Stomach smooth muscle (tissue), 2 donors: ENCODE results near the gene DEPP1.

Experiments used
- H3K27ac ChIP-seq: one replicate; pipeline ENCODE4 v1.7.0; 2013; ENCODE audit warnings: mild to moderate bottlenecking, low read length, inconsistent platforms
- H3K27me3 ChIP-seq, 2 donors: one replicate each; pipeline ENCODE4 v1.7.0; 2013; ENCODE audit warnings: low read length in 2 of 2; ENCODE audit not compliant: insufficient read depth in 2 of 2, control insufficient read depth in 1 of 2
- H3K36me3 ChIP-seq, 2 donors: one replicate each; pipeline ENCODE4 v1.7.0; 2013; ENCODE audit warnings: low read length in 2 of 2; ENCODE audit not compliant: control insufficient read depth in 2 of 2, insufficient read depth in 2 of 2
- H3K4me1 ChIP-seq: one replicate; pipeline ENCODE4 v1.7.0; 2013; ENCODE audit warnings: low read length; ENCODE audit not compliant: control insufficient read depth, insufficient read depth
- H3K4me3 ChIP-seq, 2 donors: one replicate each; pipeline ENCODE4 v1.7.0; 2013; ENCODE audit warnings: low read length in 2 of 2
- H3K9ac ChIP-seq, 2 donors: one replicate each; pipeline ENCODE4 v1.7.0; 2013; ENCODE audit warnings: low read length in 2 of 2, mild to moderate bottlenecking in 1 of 2
- H3K9me3 ChIP-seq, 2 donors: one replicate each; pipeline ENCODE4 v1.7.0; 2013; ENCODE audit warnings: low read length in 2 of 2; ENCODE audit not compliant: control insufficient read depth in 2 of 2
- donor health status: healthy.
- donor health status: Pancreatic carcinoma.

The DEPP1 gene

GRCh38 chr10:44977287-44978212 lies 1.1 kb downstream of the DEPP1 start:
- Histone ChIP-seq H3K9me3 (no peaks in the 10 kb centered on the region), H3K4me1 (peaks cover 88% of the 10 kb centered on the region), H3K27me3 (no peaks in the 10 kb centered on the region), H3K36me3 (peaks cover 4 to 5% of the 10 kb centered on the region in 2 donors), H3K9ac (peak overlapping the region; percentile 70 to 78), H3K27ac (peak overlapping the region; percentile 85), H3K4me3 (peak overlapping the region; percentile 67 to 86)

DNA sequence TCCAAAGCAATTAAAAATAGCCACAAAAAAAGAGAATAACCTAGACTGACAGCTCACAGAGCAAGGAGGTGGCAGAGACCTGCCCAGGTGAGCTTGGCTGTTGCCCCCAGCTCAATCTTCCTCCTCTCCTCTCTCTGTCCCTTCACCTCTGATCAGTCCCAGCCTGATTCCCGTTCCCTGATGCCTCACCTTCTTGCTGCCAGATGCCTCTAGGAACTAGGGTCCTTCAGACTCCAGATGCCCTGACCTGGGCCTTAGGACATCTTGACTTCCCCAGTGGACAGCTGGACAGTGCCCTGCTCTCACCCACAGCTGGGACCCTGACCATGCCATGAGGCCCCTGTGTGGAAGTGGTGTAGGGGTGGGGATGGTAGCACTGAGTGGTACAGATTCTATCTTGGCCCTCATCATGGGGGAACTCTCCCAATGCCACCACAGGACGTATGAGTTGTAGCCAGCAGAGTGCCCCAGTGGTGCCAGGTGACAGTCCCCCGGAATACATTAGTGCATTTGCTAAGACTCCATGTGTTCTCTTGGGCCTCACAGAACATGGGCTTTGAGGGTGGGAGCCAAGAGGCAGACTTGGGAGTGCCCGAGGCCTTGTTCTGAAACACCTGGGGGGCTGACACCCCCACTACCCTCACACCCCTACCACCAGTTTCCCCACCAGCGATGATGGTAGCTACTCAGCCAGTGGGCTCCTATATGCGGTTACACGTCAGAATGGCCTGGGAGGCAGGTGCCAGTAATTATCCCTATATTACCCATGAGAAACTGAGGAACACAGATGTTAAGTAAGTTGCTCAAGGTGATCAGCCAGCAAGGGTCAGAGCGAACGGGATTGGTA lies 2.0 kb downstream of the DEPP1 start:
- peaks cover 79% of the 10 kb centered on the region for H3K4me1 ChIP-seq

DNA sequence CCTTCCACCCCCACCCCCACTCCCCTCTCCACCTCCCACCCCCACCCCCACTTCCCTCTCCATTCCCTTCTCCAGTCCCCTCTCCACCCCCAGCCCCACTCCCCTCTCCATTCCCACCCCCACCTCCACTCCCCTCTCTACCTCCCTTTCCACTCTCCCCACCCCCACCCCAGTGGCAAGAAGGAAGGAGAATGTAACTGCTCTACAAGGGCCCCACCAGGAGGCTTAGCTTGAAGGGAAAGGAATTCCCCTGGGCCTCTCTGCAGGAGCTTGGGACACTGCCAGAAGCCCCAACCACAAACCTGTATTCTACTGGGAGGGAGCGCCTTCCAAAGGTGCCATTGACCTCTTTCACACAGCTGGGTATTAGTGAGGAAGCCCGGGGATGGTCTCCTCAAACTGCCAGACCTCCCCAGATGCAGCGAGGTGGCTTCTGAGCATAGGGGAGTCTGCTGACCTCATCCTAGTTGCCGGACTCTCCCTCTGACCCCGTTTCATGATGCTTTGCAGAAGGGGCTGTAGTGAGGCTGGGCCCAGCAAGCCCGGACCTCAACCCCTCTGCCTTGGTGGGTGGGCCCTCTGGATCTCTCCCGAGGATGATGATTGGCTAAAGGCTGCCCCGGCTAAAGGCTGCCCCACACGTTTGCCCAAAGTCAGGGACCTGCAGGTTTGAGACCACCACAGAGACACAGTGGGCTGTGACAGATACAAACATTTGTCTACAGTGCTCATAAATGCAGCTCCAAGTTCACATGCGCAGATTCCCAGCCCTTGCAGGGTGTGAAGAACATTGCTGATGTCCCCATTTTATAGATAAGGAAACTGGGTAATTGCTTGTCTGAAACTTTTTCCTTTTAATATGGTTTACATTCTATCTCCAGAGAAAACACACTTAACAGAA lies 2.9 kb downstream of the DEPP1 start:
- peak overlapping the region; percentile 41 to 86 for H3K4me3 ChIP-seq
- H3K4me1 ChIP-seq, result peaks cover 70% of the 10 kb centered on the region
- peak overlapping the region in 1 of 2 donors; percentile 30 for H3K9ac ChIP-seq

More for the DNA sequence above, 2.0 kb downstream of the DEPP1 start:
- peaks cover 7 to 8% of the 10 kb centered on the region in 2 donors for H3K36me3 ChIP-seq
- H3K27me3 ChIP-seq, result no peaks in the 10 kb centered on the region
- H3K9me3 ChIP-seq, result no peaks in the 10 kb centered on the region
- H3K4me3 ChIP-seq, result peak overlapping the region; percentile 17 to 86
- H3K9ac ChIP-seq, result peak overlapping the region; percentile 23 to 42
- H3K27ac ChIP-seq, result peak overlapping the region; percentile 85

GRCh38 chr10:44974628-44975430 lies 3.8 kb downstream of the DEPP1 start:
- Histone ChIP-seq H3K9ac (peak overlapping the region; percentile 68 to 81), H3K9me3 (no peaks in the 10 kb centered on the region), H3K36me3 (peaks cover 12 to 20% of the 10 kb centered on the region in 2 donors), H3K27ac (peak overlapping the region; percentile 90), H3K27me3 (no peaks in the 10 kb centered on the region), H3K4me3 (peak overlapping the region; percentile 73 to 79), H3K4me1 (peaks cover 61% of the 10 kb centered on the region)

More for the DNA sequence above, 2.9 kb downstream of the DEPP1 start:
- Histone ChIP-seq H3K27me3 (no peaks in the 10 kb centered on the region), H3K36me3 (peaks cover 10 to 15% of the 10 kb centered on the region in 2 donors), H3K9me3 (no peaks in the 10 kb centered on the region), H3K27ac (peak overlapping the region; percentile 58)

- H3K4me1 ChIP-seq, result peaks cover 55% of the 10 kb centered on the region
- peak overlapping the region; percentile 73 to 79 for H3K4me3 ChIP-seq
- H3K9me3 ChIP-seq, result no peaks in the 10 kb centered on the region
- H3K27ac ChIP-seq, result peak overlapping the region; percentile 90
- H3K9ac ChIP-seq, result peak overlapping the region; percentile 68 to 81
- H3K27me3 ChIP-seq, result no peaks in the 10 kb centered on the region
- peaks cover 12 to 21% of the 10 kb centered on the region in 2 donors for H3K36me3 ChIP-seq
These were observed 4.5 kb downstream of the DEPP1 start for GRCh38 chr10:44974082-44974627.

GRCh38 chr10:44973323-44974081 lies 5.1 kb downstream of the DEPP1 start:
- Histone ChIP-seq H3K4me1 (peaks cover 50% of the 10 kb centered on the region), H3K36me3 (peaks cover 15 to 21% of the 10 kb centered on the region in 2 donors), H3K9me3 (no peaks in the 10 kb centered on the region), H3K9ac (peak overlapping the region in 1 of 2 donors; percentile 81), H3K27me3 (no peaks in the 10 kb centered on the region), H3K27ac (peak overlapping the region; percentile 90), H3K4me3 (peak overlapping the region in 1 of 2 donors; percentile 79)

DNA sequence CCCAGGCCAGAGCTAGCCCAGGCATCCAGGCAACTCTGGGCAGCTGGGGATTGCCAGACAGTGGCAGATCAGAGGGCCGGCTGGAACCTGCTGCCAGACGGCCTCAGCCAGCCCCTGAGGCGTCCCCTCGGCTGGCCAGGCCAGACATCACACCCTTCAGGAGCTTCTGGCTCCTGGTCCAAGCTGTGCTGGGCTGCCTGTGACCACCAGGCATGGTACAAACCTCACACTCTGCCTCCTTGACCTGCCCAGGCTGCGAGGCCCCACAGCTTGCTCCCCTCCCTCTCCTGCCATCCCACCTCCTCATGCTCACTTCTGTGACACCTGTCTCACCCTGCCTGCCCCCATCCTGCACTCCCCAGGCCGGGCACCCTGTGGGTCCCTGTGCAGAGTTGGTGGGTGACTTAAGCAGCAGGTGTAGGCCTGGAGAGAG lies 5.7 kb downstream of the DEPP1 start:
- no peaks in the 10 kb centered on the region for H3K9me3 ChIP-seq
- H3K4me3 ChIP-seq, result no peak overlapping the region
- H3K4me1 ChIP-seq, result peaks cover 48% of the 10 kb centered on the region
- H3K9ac ChIP-seq, result no peak overlapping the region
- no peak overlapping the region for H3K27ac ChIP-seq
- peaks cover 15 to 21% of the 10 kb centered on the region in 2 donors for H3K36me3 ChIP-seq
- no peaks in the 10 kb centered on the region for H3K27me3 ChIP-seq

DNA sequence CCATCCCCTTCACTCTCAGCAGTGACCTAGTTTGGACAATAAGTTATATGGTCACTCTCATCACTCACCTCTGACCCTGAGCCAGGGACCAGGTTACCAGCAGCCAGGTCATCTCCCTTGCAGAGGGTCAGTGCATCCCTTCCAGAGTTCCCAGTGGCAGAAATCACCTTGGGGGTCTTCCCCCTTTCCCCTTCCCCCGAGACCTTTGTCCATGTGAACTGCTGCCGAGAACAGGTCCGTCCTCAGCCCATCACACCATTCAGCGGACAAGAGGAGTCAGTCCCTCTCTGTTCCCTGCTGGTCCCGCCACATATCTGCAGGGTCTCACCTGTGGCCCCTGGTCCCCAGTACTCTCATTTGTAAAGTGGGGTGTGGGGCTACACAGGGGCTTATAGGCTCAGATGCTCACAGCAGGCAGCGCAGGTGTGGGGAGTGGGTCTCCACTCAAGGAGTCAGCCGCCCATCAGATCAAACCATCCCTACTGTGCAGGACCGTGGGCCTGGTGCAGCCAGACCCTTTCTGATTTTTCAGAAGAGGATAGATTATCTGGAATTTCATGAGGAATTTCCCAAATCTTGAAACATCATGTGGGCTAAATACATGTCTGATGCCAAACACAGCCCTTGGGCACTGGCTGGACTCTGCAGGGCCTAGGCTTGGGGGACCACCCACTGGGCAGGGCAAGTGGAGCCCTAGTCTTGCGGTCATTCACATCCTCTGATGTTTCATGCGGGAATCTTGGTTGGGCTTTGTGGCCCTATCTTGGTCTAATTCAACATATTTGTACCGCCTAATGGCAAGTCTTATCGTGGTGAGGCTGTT lies 6.5 kb downstream of the DEPP1 start:
- Histone ChIP-seq H3K9me3 (no peaks in the 10 kb centered on the region), H3K9ac (no peak overlapping the region), H3K4me3 (no peak overlapping the region), H3K36me3 (peaks cover 15 to 21% of the 10 kb centered on the region in 2 donors), H3K27ac (no peak overlapping the region), H3K27me3 (no peaks in the 10 kb centered on the region), H3K4me1 (peaks cover 47% of the 10 kb centered on the region)
